ENCODE data around the gene IL32. TPM values are rescaled to one million over a fixed set of nuclear protein-coding genes. Genes with fewer than 3 reads are reported as not detected.

IL32 gene
- total RNA-seq, 2 donors from 2014 or later = 184 to 238 TPM

DNA sequence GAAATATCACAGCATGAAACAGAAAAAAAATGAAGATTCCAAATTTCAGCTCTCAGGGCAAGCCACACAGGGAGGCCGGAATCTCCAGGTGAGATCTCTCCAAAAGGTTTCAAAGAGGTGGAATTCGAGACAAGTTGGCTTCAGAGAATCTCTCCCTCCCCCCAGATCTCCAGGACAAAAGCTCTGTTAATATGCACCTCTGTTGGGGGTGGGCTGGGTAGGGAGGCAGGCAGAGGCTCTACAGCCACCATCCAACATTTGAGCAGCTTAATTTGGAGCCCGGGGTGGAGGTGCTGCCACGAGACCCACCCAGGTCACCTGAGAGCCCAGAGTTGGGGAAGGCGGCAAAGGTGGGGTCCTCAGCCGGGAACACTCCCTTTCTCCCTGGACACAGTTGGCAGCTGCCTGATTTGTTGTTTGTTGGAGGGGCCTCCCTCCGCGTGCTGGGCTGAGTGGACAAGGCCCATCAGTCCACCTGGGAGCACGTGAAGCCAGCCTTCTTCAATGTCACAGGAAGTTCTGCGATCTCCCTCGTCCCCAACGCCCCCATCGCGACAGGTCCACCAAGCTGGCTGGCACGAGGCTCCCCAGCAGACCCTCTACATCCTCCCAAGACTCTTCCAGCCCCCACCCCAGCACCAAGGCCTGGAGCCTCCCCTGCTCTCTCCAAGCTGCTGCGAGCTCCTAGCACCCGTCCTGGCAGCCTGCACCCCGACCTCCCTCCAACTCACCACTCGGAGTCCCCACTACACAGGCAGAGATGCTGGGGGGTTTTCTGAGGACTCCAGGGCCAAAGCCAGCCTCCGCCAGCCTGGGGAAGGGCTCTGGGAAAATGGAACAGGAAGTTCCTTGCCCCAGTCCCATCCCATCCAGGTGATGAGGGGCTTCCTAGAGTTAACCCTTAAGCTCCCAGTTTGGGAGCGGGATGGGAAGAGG is 33.3 kb downstream of the IL32 start, which contains the start of gene ZSCAN10:
ZSCAN10 (minus strand) TSS at position 836 of the 936 bp plus-strand sequence. CDS start 6,357 bp downstream, outside the sequence.
- DNase-seq = no peak
- WGBS, 2 donors = 62 to 69% methylated on average over 14 to 21 of the region's 21 CpGs
- intact Hi-C loops (cut with DNase I) = no loop called here

DNA sequence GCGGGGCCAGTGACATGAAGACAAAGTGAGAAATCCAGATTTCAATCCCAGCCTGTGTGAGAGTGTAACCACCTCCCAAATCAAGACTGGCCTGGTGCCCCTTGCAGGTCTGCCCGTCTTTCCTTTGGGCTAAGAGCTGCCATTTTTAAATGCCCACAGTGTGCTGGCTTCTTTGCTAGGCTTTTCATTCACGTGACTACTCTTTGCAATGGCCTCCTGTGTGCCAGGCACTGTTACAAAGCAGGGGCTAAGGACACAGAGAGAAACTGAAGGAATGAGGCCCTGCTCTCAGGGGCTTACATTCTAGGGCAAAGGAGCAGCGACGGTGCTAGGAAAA is 33.9 kb downstream of the IL32 start:
- TF ChIP-seq, protein P1, sequence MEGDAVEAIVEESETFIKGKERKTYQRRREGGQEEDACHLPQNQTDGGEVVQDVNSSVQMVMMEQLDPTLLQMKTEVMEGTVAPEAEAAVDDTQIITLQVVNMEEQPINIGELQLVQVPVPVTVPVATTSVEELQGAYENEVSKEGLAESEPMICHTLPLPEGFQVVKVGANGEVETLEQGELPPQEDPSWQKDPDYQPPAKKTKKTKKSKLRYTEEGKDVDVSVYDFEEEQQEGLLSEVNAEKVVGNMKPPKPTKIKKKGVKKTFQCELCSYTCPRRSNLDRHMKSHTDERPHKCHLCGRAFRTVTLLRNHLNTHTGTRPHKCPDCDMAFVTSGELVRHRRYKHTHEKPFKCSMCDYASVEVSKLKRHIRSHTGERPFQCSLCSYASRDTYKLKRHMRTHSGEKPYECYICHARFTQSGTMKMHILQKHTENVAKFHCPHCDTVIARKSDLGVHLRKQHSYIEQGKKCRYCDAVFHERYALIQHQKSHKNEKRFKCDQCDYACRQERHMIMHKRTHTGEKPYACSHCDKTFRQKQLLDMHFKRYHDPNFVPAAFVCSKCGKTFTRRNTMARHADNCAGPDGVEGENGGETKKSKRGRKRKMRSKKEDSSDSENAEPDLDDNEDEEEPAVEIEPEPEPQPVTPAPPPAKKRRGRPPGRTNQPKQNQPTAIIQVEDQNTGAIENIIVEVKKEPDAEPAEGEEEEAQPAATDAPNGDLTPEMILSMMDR (IDR thresholded peaks at IDR 0.05) = no peak
- TF ChIP-seq POLR2A (IDR thresholded peaks at IDR 0.05) = no peak
- ATAC-seq = no peak
- Histone ChIP-seq H3K4me3 (no peak overlapping the region), H3K9me3 (no peaks in the 10 kb centered on the region), H3K4me1 (peaks cover 16% of the 10 kb centered on the region), H3K27me3 (no peaks in the 10 kb centered on the region), H3K36me3 (replicated peaks in 1 of 2; ENCODE audit: insufficient read depth in 1 of 2, low read depth in 2 of 2) (no peaks in the 10 kb centered on the region), H3K27ac (no peak overlapping the region)
- intact Hi-C loops (cut with DNase I) = no loop called here
- no peak for DNase-seq
- 70 to 87% methylated on average over 5 of the region's 5 CpGs for WGBS, 2 donors

More for the DNA sequence above, 33.3 kb downstream of the IL32 start, which contains the start of gene ZSCAN10:
- ATAC-seq = no peak
- H3K36me3 ChIP-seq (replicated peaks in 1 of 2; ENCODE audit: insufficient read depth in 1 of 2, low read depth in 2 of 2) = no peaks in the 10 kb centered on the region
- H3K27me3 ChIP-seq = no peaks in the 10 kb centered on the region
- H3K4me1 ChIP-seq = peaks cover 16% of the 10 kb centered on the region
- no peak within 1 kb of the TSS for H3K4me3 ChIP-seq
- no peaks in the 10 kb centered on the region for H3K9me3 ChIP-seq
- peak within 1 kb of the TSS in 1 of 4 donors; percentile 32 for H3K27ac ChIP-seq
- TF ChIP-seq, protein P1 (IDR thresholded peaks at IDR 0.05) = no peak
- no peak for TF ChIP-seq POLR2A (IDR thresholded peaks at IDR 0.05)

GRCh38 chr16:3099732-3100499 is 34.5 kb downstream of the IL32 start:
- TF ChIP-seq, protein P1 (IDR thresholded peaks at IDR 0.05) = no peak
- peak in 2 of 3 donors; percentile 29 for TF ChIP-seq POLR2A (IDR thresholded peaks at IDR 0.05)
- intact Hi-C loops (cut with DNase I) = no loop called here
- peak overlapping the region in 1 of 4 donors; percentile 32 for H3K27ac ChIP-seq
- no peaks in the 10 kb centered on the region for H3K9me3 ChIP-seq
- WGBS, 2 donors = 2 to 3% methylated on average over 18 to 39 of the region's 39 CpGs
- H3K36me3 ChIP-seq (replicated peaks in 1 of 2; ENCODE audit: insufficient read depth in 1 of 2, low read depth in 2 of 2) = no peaks in the 10 kb centered on the region
- H3K27me3 ChIP-seq = no peaks in the 10 kb centered on the region
- H3K4me1 ChIP-seq = peaks cover 16% of the 10 kb centered on the region
- DNase-seq = peak; percentile 95 to 98 (median 96)
- ATAC-seq = peak; percentile 94
- H3K4me3 ChIP-seq = no peak overlapping the region

- 47 to 53% methylated on average over 28 to 29 of the region's 29 CpGs for WGBS, 2 donors
- no peak for ATAC-seq
- peaks cover 22% of the 10 kb centered on the region for H3K4me1 ChIP-seq
- H3K9me3 ChIP-seq = no peaks in the 10 kb centered on the region
- H3K4me3 ChIP-seq = no peak overlapping the region
- peak in 1 of 4 donors; percentile 26 for DNase-seq
- no peaks in the 10 kb centered on the region for H3K27me3 ChIP-seq
- intact Hi-C loops (cut with DNase I) = no loop called here
- H3K27ac ChIP-seq = peak overlapping the region in 2 of 4 donors; percentile 23 to 39
- H3K36me3 ChIP-seq (replicated peaks in 1 of 2; ENCODE audit: insufficient read depth in 1 of 2, low read depth in 2 of 2) = no peaks in the 10 kb centered on the region
- TF ChIP-seq, protein P1 (IDR thresholded peaks at IDR 0.05) = peak in 6 of 7 experiments; percentile 22 to 48 (median 36)
- TF ChIP-seq POLR2A (IDR thresholded peaks at IDR 0.05) = no peak
Observed at GRCh38 chr16:3101018-3101840, 35.8 kb downstream of the IL32 start.
